ENCODE data around the gene KAT14. TPM values are rescaled to one million over a fixed set of nuclear protein-coding genes. Genes with fewer than 3 reads are reported as not detected.

The KAT14 gene
- total RNA-seq, 2 donors from 2014 or later, result 7.9 to 8.8 TPM

GRCh38 chr20:18133962-18134361 lies 3.7 kb upstream of the KAT14 start:
- Histone ChIP-seq H3K4me1 (peaks cover 17% of the 10 kb centered on the region), H3K9me3 (no peaks in the 10 kb centered on the region), H3K36me3 (replicated peaks in 1 of 2; ENCODE audit: insufficient read depth in 1 of 2, low read depth in 2 of 2) (no peaks in the 10 kb centered on the region), H3K27me3 (no peaks in the 10 kb centered on the region), H3K27ac (no peak overlapping the region), H3K4me3 (no peak overlapping the region)
- DNase-seq (peak in 3 of 4 donors; percentile 3 to 35 (median 25)), ATAC-seq (no peak)
- TF ChIP-seq POLR2A (IDR thresholded peaks at IDR 0.05) (no peak), CTCF (IDR thresholded peaks at IDR 0.05) (no peak)
- WGBS, 2 donors, result 16 to 25% methylated on average over 2 of the region's 2 CpGs
- intact Hi-C loops (cut with DNase I), result loop anchor here (10.0 kb wide), 1 partner anchor 79 kb away; the partner anchor contains the start of gene OVOL2

GRCh38 chr20:18138266-18138582 lies 561 bp downstream of the KAT14 start:
- DNase-seq (no peak), ATAC-seq (peak; percentile 46)
- WGBS, 2 donors, result 0% methylated on average over 2 to 15 of the region's 15 CpGs
- Histone ChIP-seq H3K4me1 (peaks cover 28% of the 10 kb centered on the region), H3K27ac (peak overlapping the region; percentile 76 to 94 (median 85)), H3K36me3 (replicated peaks in 1 of 2; ENCODE audit: insufficient read depth in 1 of 2, low read depth in 2 of 2) (peaks cover 0 to 3% of the 10 kb centered on the region in 2 donors), H3K27me3 (no peaks in the 10 kb centered on the region), H3K9me3 (no peaks in the 10 kb centered on the region), H3K4me3 (peak overlapping the region; percentile 53 to 96)
- TF ChIP-seq CTCF (IDR thresholded peaks at IDR 0.05) (no peak), POLR2A (IDR thresholded peaks at IDR 0.05) (no peak)
- intact Hi-C loops (cut with DNase I), result loop anchor here (10.0 kb wide), 1 partner anchor 83 kb away; the partner anchor contains the start of gene OVOL2

GRCh38 chr20:18138639-18139583 lies 1.2 kb downstream of the KAT14 start:
- no peak for ATAC-seq
- TF ChIP-seq POLR2A (IDR thresholded peaks at IDR 0.05), result no peak
- no peak for TF ChIP-seq CTCF (IDR thresholded peaks at IDR 0.05)
- 31 to 34% methylated on average over 7 of the region's 7 CpGs for WGBS, 2 donors
- peak overlapping the region; percentile 53 to 96 for H3K4me3 ChIP-seq
- no peaks in the 10 kb centered on the region for H3K27me3 ChIP-seq
- H3K36me3 ChIP-seq (replicated peaks in 1 of 2; ENCODE audit: insufficient read depth in 1 of 2, low read depth in 2 of 2), result peaks cover 0 to 3% of the 10 kb centered on the region in 2 donors
- DNase-seq, result no peak
- intact Hi-C loops (cut with DNase I), result loop anchor here (10.0 kb wide), 1 partner anchor 84 kb away; the partner anchor contains the start of gene OVOL2
- peaks cover 25% of the 10 kb centered on the region for H3K4me1 ChIP-seq
- H3K9me3 ChIP-seq, result no peaks in the 10 kb centered on the region
- peak overlapping the region in 2 of 4 donors; percentile 76 to 94 for H3K27ac ChIP-seq

DNA sequence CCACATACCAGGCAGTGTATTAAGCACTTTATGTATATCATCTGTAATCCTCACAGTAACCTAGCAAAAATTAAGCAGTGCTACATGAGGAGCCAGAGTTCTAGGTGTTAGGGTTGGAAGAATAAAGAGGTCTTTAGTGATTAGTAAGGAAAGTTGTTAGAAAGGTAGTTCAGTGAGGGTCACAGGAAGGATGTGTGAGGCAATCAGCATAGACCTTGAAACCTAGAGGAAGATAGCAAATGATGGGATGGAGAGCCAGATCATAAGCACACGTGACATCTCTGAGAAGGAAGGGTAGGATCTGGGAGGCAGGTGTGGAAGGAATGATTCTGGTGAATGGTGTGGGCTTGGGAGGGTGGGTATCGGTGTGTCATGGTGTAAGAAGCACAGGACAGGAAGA lies 2.2 kb downstream of the KAT14 start:
- no peaks in the 10 kb centered on the region for H3K27me3 ChIP-seq
- H3K4me3 ChIP-seq, result no peak overlapping the region
- H3K9me3 ChIP-seq, result no peaks in the 10 kb centered on the region
- H3K27ac ChIP-seq, result no peak overlapping the region
- H3K4me1 ChIP-seq, result peaks cover 20% of the 10 kb centered on the region
- 72 to 82% methylated on average over 2 of the region's 2 CpGs for WGBS, 2 donors
- ATAC-seq (no peak), DNase-seq (no peak)
- intact Hi-C loops (cut with DNase I), result loop anchor here (10.0 kb wide), 1 partner anchor 85 kb away; the partner anchor contains the start of gene OVOL2
- TF ChIP-seq POLR2A (IDR thresholded peaks at IDR 0.05) (no peak), CTCF (IDR thresholded peaks at IDR 0.05) (no peak)
- peaks cover 0 to 3% of the 10 kb centered on the region in 2 donors for H3K36me3 ChIP-seq (replicated peaks in 1 of 2; ENCODE audit: insufficient read depth in 1 of 2, low read depth in 2 of 2)

All from body of pancreas (tissue), 4 donors.